ENCODE measurements around the gene NRP2.

- no peak for TF ChIP-seq CTCF (IDR thresholded peaks at IDR 0.05)
- no peak for TF ChIP-seq POLR2A (IDR thresholded peaks at IDR 0.05)
These were observed 21.7 kb upstream of the NRP2 start for GRCh38 chr2:205660521-205661124.
